Right lobe of liver (tissue), 6 donors: Measurements from ENCODE around the gene ZFPM1. TPM values are rescaled to one million over a fixed set of nuclear protein-coding genes. Genes with fewer than 3 reads are reported as not detected.

ENCODE experiments used
- ATAC-seq, 4 donors: fragments of 200-7000 bp; cut with Tn5 transposase; one replicate each; pipeline ENCODE4 v1.9.1; 2020; ENCODE audit warnings: mild to moderate bottlenecking in 4 of 4, moderate library complexity in 4 of 4
- DNase-seq, 3 donors: peaks; one replicate each; pipeline ENCODE4 v3.0.0-alpha.2; 2020
- H3K27ac ChIP-seq, 3 donors: fragments of 200-600 bp; one replicate each; pipeline ENCODE4 v1.8.0; 2022
- H3K27me3 ChIP-seq, 2 donors: fragments of 200-600 bp; one replicate each; pipeline ENCODE4 v1.8.0; 2022
- H3K36me3 ChIP-seq, 4 donors: fragments of 200-600 bp; sonication (generic) in 1 of 4; one replicate each; pipeline versions ENCODE4 v1.5.1 to v1.8.0; 2017 to 2022; ENCODE audit warnings: control low read depth in 1 of 4
- H3K4me1 ChIP-seq, 4 donors: fragments of 200-600 bp; sonication (generic) in 1 of 4; one replicate each; pipeline versions ENCODE4 v1.5.1 to v1.8.0; 2017 to 2022; ENCODE audit warnings: control low read depth in 1 of 4
- H3K4me3 ChIP-seq, 3 donors: fragments of 200-600 bp; one replicate each; pipeline ENCODE4 v1.8.0; 2022
- H3K9me3 ChIP-seq, 4 donors: fragments of 200-600 bp; sonication (generic) in 1 of 4; one replicate each; pipeline versions ENCODE4 v1.5.1 to v1.8.0; 2017 to 2022; ENCODE audit warnings: control low read depth in 1 of 4
- POLR2A ChIP-seq: fragments of 450-650 bp; IDR thresholded peaks from one replicate; pipeline ENCODE4 v1.6.1; 2017; ENCODE audit warnings: antibody characterized with exemption, mild to moderate bottlenecking
- WGBS: methylation state at CpG from one replicate; pipeline ENCODE4 v1.1.6; 2018; ENCODE audit warnings: low coverage, low lambda C conversion rate; ENCODE audit not compliant: insufficient coverage; ENCODE audit errors: missing lambda C conversion rate; 5-methylcytosine and 5-hydroxymethylcytosine counted together
- intact Hi-C, 2 donors: fragments of 100-400 bp; cut with DNase I; formaldehyde crosslinking; loops; one replicate each; pipeline versions ENCODE4 v1.11.2 to v1.14.1; 2022
- total RNA-seq, 6 experiments: library from RNA; depleted of rRNA in 2 of 6; stranded (reverse); fragments of >200 nt in 2 of 6; fragmentation: NEBNext Ultra II Directional in 3 of 6; extraction: Animal tissue kit (Norgen Biotek cat#: 25700) in 3 of 6; gene quantifications; one replicate each; pipeline versions ENCODE4 v1.1.0 to v1.2.4, GENCODE V29; 2016 to 2023
- TF ChIP-seq, protein P1 (sequence below), 4 donors: fragments of 200-600 bp in 3 of 4; fragments of 450-650 bp in 1 of 4; IDR thresholded peaks; one replicate each; pipeline versions ENCODE4 v1.5.1 to v1.8.0; 2016 to 2022; ENCODE audit warnings: antibody characterized with exemption in 4 of 4, mild to moderate bottlenecking in 2 of 4
- donor health status: DM: no; HTN: yes; CAD: no.
- donor health status: DM: no; HTN: no; CAD: no.
- donor health status: DM: no; HTN: no; CAD: no.
- donor health status: DM: no; HTN: yes; CAD: no.
- donor health status: DM: no; HTN: yes; CAD: no.

The ZFPM1 gene
- total RNA-seq, 6 experiments from 2014 or later, result 3.8 to 15.5 (median 8.3) TPM

DNA sequence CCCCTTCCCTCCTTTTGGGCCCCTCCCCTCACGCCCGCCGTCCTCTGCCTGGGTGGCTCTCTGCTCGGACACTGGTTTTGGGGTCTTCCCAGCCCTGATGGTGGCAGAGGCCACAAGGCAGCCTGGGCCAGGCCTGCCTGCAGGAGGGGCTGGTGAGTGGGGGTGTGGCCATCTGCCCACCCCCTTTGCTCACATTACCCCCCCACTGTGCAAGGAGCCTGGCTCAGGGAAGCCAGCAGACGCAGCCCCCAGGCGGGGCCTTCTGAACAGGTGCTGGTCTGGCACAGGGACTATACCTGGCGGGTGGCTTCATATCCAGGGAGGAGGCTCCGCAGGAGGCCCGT is 10.7 kb upstream of the ZFPM1 start:
- Histone ChIP-seq H3K27me3 (no peaks in the 10 kb centered on the region), H3K4me3 (no peak overlapping the region)
- no peak for DNase-seq

GRCh38 chr16:88442727-88443576 is 10.1 kb upstream of the ZFPM1 start:
- intact Hi-C loops, result loop anchor here (5.0 kb wide), 3 partner anchors 84 to 119 kb away; no protein-coding TSS in a partner anchor
- no peak for TF ChIP-seq POLR2A
- TF ChIP-seq, protein P1, sequence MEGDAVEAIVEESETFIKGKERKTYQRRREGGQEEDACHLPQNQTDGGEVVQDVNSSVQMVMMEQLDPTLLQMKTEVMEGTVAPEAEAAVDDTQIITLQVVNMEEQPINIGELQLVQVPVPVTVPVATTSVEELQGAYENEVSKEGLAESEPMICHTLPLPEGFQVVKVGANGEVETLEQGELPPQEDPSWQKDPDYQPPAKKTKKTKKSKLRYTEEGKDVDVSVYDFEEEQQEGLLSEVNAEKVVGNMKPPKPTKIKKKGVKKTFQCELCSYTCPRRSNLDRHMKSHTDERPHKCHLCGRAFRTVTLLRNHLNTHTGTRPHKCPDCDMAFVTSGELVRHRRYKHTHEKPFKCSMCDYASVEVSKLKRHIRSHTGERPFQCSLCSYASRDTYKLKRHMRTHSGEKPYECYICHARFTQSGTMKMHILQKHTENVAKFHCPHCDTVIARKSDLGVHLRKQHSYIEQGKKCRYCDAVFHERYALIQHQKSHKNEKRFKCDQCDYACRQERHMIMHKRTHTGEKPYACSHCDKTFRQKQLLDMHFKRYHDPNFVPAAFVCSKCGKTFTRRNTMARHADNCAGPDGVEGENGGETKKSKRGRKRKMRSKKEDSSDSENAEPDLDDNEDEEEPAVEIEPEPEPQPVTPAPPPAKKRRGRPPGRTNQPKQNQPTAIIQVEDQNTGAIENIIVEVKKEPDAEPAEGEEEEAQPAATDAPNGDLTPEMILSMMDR (IDR thresholded peaks at IDR 0.05), result peak; percentile 95 to 99 (median 97)
- Histone ChIP-seq H3K27ac (no peak overlapping the region), H3K4me1 (peaks cover 0 to 9% (median 4%) of the 10 kb centered on the region in 4 donors), H3K9me3 (no peaks in the 10 kb centered on the region), H3K4me3 (no peak overlapping the region), H3K27me3 (no peaks in the 10 kb centered on the region), H3K36me3 (no peaks in the 10 kb centered on the region)
- peak; percentile 81 to 84 (median 83) for DNase-seq
- WGBS, result 40% methylated on average over 1 of the region's 40 CpGs
- ATAC-seq, result peak; percentile 89 to 96 (median 94)

More for the DNA sequence above, 10.7 kb upstream of the ZFPM1 start:
- peaks cover 0 to 9% (median 4%) of the 10 kb centered on the region in 4 donors for H3K4me1 ChIP-seq
- intact Hi-C loops, result loop anchor here (5.0 kb wide), 3 partner anchors 85 to 120 kb away; no protein-coding TSS in a partner anchor
- whole genome bisulfite sequencing, result no CpG with 5 or more reads among the region's 9 CpGs
- no peaks in the 10 kb centered on the region for H3K36me3 ChIP-seq
- no peaks in the 10 kb centered on the region for H3K9me3 ChIP-seq
- no peak for TF ChIP-seq POLR2A
- TF ChIP-seq, protein P1 (IDR thresholded peaks at IDR 0.05), result no peak
- H3K27ac ChIP-seq, result no peak overlapping the region
- ATAC-seq, result no peak

GRCh38 chr16:88444826-88445582 is 8.1 kb upstream of the ZFPM1 start:
- H3K36me3 ChIP-seq, result no peaks in the 10 kb centered on the region
- no peaks in the 10 kb centered on the region for H3K27me3 ChIP-seq
- no peak for ATAC-seq
- H3K27ac ChIP-seq, result no peak overlapping the region
- peaks cover 0 to 9% (median 4%) of the 10 kb centered on the region in 4 donors for H3K4me1 ChIP-seq
- no peak overlapping the region for H3K4me3 ChIP-seq
- WGBS, result 100% methylated on average over 2 of the region's 32 CpGs
- DNase-seq, result no peak
- intact Hi-C loops, result loop anchor here (5.0 kb wide), 3 partner anchors 82 to 117 kb away; no protein-coding TSS in a partner anchor
- no peaks in the 10 kb centered on the region for H3K9me3 ChIP-seq
- TF ChIP-seq, protein P1 (IDR thresholded peaks at IDR 0.05), result no peak
- no peak for TF ChIP-seq POLR2A

- Histone ChIP-seq H3K9me3 (no peaks in the 10 kb centered on the region), H3K36me3 (no peaks in the 10 kb centered on the region), H3K27me3 (no peaks in the 10 kb centered on the region), H3K27ac (no peak overlapping the region), H3K4me1 (peaks cover 0 to 9% (median 4%) of the 10 kb centered on the region in 4 donors), H3K4me3 (no peak overlapping the region)
- intact Hi-C loops, result no loop called here
- DNase-seq (no peak), ATAC-seq (no peak)
- WGBS, result no CpG with 5 or more reads among the region's 25 CpGs
- TF ChIP-seq, protein P1 (IDR thresholded peaks at IDR 0.05), result no peak
- TF ChIP-seq POLR2A, result no peak
Observed at GRCh38 chr16:88445583-88445960, 7.5 kb upstream of the ZFPM1 start.
